MM.1S (cell line): ENCODE measurements around the gene MANSC1.

Experiments used
- DNase-seq: peaks from one replicate; pipeline ENCODE4 v3.0.0-alpha.2; 2015
- H2AFZ ChIP-seq: fragments of 300-600 bp; sonication (generic); 2 replicates; pipeline ENCODE4 v1.6.0; 2016; ENCODE audit warnings: antibody characterized with exemption, low read length
- H3F3A ChIP-seq: fragments of 300-600 bp; sonication (generic); 2 replicates; pipeline ENCODE4 v1.6.1; 2016; ENCODE audit warnings: mild to moderate bottlenecking, antibody characterized with exemption, low read length, moderate library complexity, mixed read lengths; ENCODE audit not compliant: insufficient read depth
- H3K27ac ChIP-seq: fragments of 300-600 bp; sonication (generic); 2 replicates; pipeline ENCODE4 v1.5.1; 2016; ENCODE audit warnings: mild to moderate bottlenecking, low read length
- H3K27me3 ChIP-seq: fragments of 300-600 bp; sonication (generic); replicated peaks from 2 replicates; pipeline ENCODE4 v1.6.0; 2016; ENCODE audit warnings: low read length; ENCODE audit not compliant: insufficient read depth
- H3K36me3 ChIP-seq: fragments of 300-600 bp; sonication (generic); replicated peaks from 2 replicates; pipeline ENCODE4 v1.6.1; 2016; ENCODE audit warnings: mild to moderate bottlenecking, low read length, mixed read lengths; ENCODE audit not compliant: insufficient read depth
- H3K4me1 ChIP-seq: fragments of 300-600 bp; sonication (generic); 2 replicates; pipeline ENCODE4 v1.6.1; 2016; ENCODE audit warnings: low read length, mixed read lengths
- H3K4me2 ChIP-seq: fragments of 300-600 bp; sonication (generic); 2 replicates; pipeline ENCODE4 v1.6.0; 2016; ENCODE audit warnings: low read depth, low read length
- H3K4me3 ChIP-seq: fragments of 300-600 bp; sonication (generic); 2 replicates; pipeline ENCODE4 v1.5.1; 2016; ENCODE audit warnings: low read length, mixed read lengths
- H3K79me2 ChIP-seq: fragments of 300-600 bp; sonication (generic); 2 replicates; pipeline ENCODE4 v1.6.1; 2016; ENCODE audit warnings: mixed run types, low read length, mixed read lengths
- H3K9ac ChIP-seq: fragments of 300-600 bp; sonication (generic); 2 replicates; pipeline ENCODE4 v1.6.1; 2016; ENCODE audit warnings: low read length, mixed read lengths
- H3K9me2 ChIP-seq: fragments of 300-600 bp; sonication (generic); replicated peaks from 2 replicates; pipeline ENCODE4 v1.6.1; 2016; ENCODE audit warnings: mild to moderate bottlenecking, low read length, mixed read lengths; ENCODE audit not compliant: insufficient read depth
- H3K9me3 ChIP-seq: fragments of 300-600 bp; sonication (generic); replicated peaks from 2 replicates; pipeline ENCODE4 v1.6.1; 2016; ENCODE audit warnings: mild to moderate bottlenecking, low read length, mixed read lengths; ENCODE audit not compliant: insufficient read depth
- H4K20me1 ChIP-seq: fragments of 300-600 bp; sonication (generic); 2 replicates; pipeline ENCODE4 v1.6.1; 2016; ENCODE audit warnings: mild to moderate bottlenecking, low read length, moderate library complexity, mixed read lengths; ENCODE audit not compliant: insufficient read depth
- EZH2 ChIP-seq: fragments of 300-600 bp; sonication (generic); optimal IDR thresholded peaks from 2 replicates; pipeline ENCODE3; 2017; ENCODE audit warnings: low read depth, mild to moderate bottlenecking, antibody characterized with exemption, low read length, mixed read lengths
- EZH2phosphoT487 ChIP-seq: fragments of 300-600 bp; sonication (generic); IDR thresholded peaks from 2 replicates; pipeline ENCODE4 v1.6.1; 2018; ENCODE audit warnings: antibody characterized with exemption, low read length
- TF ChIP-seq, protein P1 (sequence below): fragments of 300-600 bp; sonication (generic); IDR thresholded peaks from 2 replicates; pipeline ENCODE4 v1.5.1; 2016; ENCODE audit warnings: antibody characterized with exemption, low read length, mixed read lengths

Gene MANSC1

DNA sequence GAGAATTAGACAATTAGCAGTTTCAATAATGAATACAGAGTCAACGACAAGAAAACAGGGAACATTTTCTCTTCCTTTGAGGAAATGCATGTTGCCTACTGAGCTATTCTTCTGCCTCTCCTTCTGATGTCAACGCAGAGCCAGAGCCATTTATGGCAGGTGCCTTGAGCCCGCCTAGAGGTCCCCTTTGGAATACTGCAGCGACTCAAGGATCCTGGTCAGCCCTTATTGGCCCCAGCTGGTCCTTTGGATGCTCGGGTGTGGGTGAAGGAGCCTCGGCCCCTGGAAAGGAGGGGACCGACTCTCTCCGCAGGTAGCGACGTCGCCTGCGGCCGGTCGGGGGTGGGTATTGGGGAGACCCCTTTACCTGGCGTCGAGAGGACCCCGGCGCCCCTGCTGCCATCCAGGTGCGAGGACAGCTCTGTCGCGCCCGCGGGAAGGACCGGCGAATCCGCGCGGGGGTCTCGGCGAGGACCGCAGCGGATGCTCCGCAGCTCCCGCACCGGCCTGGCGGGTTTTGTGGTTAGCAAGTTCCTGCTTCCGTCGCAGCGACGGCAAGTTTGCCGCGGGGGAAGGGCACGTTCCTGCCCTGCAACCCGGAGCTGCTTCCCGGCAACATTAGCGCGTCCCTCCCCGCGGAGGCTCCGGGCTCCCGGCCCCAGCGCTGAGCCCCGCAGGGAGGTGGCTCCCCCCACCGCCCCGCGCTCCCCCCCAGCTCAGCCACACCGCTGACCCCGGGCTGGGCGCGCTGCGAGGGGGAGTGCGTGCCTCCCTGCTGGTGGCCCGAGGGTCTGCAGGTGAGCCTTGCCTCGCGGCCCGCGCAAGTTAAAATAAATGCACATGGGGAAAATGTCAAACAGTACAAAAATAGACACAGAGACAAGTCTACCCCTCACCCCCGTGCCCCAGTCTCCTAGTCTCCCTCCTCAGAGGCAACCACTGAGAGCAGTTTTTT is at the start of gene MANSC1:
MANSC1 (minus strand) TSS at position 532 of the 955 bp plus-strand sequence. CDS start 6,928 bp downstream, outside the sequence.
- Histone ChIP-seq H3K4me1 (no peaks in the 10 kb centered on the region), H3F3A (no peaks in the 10 kb centered on the region), H3K36me3 (no peaks in the 10 kb centered on the region), H3K9ac (peak within 1 kb of the TSS; percentile 11; the same call in 1 of the 2 replicates), H3K9me2 (no peaks in the 10 kb centered on the region), H3K27ac (no peak within 1 kb of the TSS), H4K20me1 (no peaks in the 10 kb centered on the region), H3K9me3 (no peaks in the 10 kb centered on the region), H3K4me2 (peak within 1 kb of the TSS; percentile 44; the same call in 1 of the 2 replicates), H3K79me2 (no peaks in the 10 kb centered on the region), H3K27me3 (no peaks in the 10 kb centered on the region), H3K4me3 (peak within 1 kb of the TSS; percentile 53), H2AFZ (peak within 1 kb of the TSS; percentile 48)
- peak; percentile 21 for DNase-seq
- TF ChIP-seq, protein P1, sequence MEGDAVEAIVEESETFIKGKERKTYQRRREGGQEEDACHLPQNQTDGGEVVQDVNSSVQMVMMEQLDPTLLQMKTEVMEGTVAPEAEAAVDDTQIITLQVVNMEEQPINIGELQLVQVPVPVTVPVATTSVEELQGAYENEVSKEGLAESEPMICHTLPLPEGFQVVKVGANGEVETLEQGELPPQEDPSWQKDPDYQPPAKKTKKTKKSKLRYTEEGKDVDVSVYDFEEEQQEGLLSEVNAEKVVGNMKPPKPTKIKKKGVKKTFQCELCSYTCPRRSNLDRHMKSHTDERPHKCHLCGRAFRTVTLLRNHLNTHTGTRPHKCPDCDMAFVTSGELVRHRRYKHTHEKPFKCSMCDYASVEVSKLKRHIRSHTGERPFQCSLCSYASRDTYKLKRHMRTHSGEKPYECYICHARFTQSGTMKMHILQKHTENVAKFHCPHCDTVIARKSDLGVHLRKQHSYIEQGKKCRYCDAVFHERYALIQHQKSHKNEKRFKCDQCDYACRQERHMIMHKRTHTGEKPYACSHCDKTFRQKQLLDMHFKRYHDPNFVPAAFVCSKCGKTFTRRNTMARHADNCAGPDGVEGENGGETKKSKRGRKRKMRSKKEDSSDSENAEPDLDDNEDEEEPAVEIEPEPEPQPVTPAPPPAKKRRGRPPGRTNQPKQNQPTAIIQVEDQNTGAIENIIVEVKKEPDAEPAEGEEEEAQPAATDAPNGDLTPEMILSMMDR, result peak; percentile 30; the same call in 1 of the 2 replicates
- no peak for TF ChIP-seq EZH2phosphoT487

DNA sequence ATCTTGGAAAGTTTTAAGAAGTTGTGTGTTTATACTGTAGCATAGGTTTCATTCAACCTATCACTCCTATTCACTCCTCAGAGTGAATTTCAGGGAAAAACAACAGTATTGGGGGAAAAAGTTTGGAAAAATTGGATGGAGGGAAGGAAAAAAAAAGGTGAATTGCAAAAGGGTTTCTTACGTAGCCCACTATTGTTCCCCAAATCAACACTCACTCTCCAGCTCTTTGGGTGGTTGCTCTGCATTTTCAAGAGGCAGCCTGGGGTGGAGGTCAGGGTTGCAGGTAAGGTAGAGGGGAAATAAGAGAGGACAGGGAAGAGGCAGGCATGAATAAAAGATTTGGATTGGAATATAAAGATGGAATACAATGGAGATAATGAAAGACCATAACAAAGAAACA is 49.1 kb upstream of the MANSC1 start:
- no peak for DNase-seq
- no peaks in the 10 kb centered on the region for H3K4me1 ChIP-seq

DNA sequence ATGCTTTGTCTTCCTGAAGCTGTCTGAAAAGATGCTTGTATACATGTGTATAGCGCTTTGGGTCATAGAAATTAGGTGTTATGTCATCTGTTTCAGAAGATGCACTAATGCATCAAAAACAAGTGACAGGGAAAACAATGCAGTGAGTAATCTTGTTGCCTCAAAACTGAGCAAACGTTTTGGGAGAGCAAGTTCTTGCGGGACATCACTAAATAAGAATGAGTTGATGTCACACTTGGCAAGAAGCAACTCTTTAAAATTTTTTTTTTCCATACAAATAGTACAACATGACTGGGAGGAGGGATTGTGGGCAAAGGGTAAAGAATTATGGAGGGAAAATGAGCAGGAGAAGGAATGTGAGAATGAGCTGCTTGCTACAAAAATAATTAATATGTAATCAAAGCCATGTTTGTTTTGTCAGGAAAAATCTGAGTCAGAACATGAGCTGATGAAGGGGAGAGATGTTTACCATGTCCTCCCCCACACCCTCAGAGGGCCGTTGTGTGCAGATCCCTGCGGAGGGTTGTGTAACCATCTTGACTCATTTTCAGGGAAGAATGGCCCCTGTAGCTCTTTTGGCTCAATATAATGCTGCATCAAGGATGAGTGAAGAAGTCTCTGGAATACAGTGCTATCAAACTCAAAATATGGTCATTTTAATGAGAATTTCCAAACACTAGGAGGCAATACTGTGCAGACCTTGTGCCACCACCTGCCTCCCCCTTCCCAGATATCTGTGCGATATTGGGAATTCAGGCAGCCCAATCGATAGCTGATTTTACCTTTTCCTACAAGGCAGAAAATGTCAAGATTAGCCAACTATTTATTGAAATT is 48.2 kb upstream of the MANSC1 start:
- no peak overlapping the region for H3K27ac ChIP-seq

More for the DNA sequence above, 49.1 kb upstream of the MANSC1 start:
- Histone ChIP-seq H3K9me3 (no peaks in the 10 kb centered on the region), H2AFZ (no peak overlapping the region), H4K20me1 (no peaks in the 10 kb centered on the region), H3K4me2 (no peak overlapping the region), H3K36me3 (no peaks in the 10 kb centered on the region), H3K4me3 (no peak overlapping the region), H3K9ac (no peak overlapping the region), H3K27ac (no peak overlapping the region), H3K27me3 (no peaks in the 10 kb centered on the region), H3K79me2 (0 out of 2 replicates have a peak, but pooled peaks cover 8% of the 10 kb centered on the region), H3K9me2 (no peaks in the 10 kb centered on the region), H3F3A (no peaks in the 10 kb centered on the region)
- TF ChIP-seq, protein P1, result no peak
- TF ChIP-seq EZH2 (no peak), EZH2phosphoT487 (no peak)

More for the DNA sequence above, 48.2 kb upstream of the MANSC1 start:
- Histone ChIP-seq H3K36me3 (no peaks in the 10 kb centered on the region), H3K9me3 (no peaks in the 10 kb centered on the region), H3F3A (no peaks in the 10 kb centered on the region), H3K9me2 (no peaks in the 10 kb centered on the region), H2AFZ (no peak overlapping the region), H3K9ac (no peak overlapping the region), H3K4me1 (no peaks in the 10 kb centered on the region), H3K27me3 (no peaks in the 10 kb centered on the region), H3K4me3 (no peak overlapping the region), H3K4me2 (no peak overlapping the region), H3K79me2 (0 out of 2 replicates have a peak, but pooled peaks cover under 1% of the 10 kb centered on the region), H4K20me1 (no peaks in the 10 kb centered on the region)
- DNase-seq, result no peak
- TF ChIP-seq EZH2 (no peak), EZH2phosphoT487 (no peak)
- TF ChIP-seq, protein P1, result no peak
